Prostate gland (tissue), 2 donors: ENCODE measurements around the gene ZCRB1. TPM values are rescaled to one million over a fixed set of nuclear protein-coding genes. Genes with fewer than 3 reads are reported as not detected.

Experiments
- DNase-seq: peaks from one replicate; pipeline ENCODE4 v3.0.0-alpha.2; 2019; ENCODE audit warnings: low spot score
- H3K27ac ChIP-seq, 2 donors: fragments of 200-600 bp; sonication (generic); 2 replicates each; pipeline ENCODE4 v1.5.1; 2017 to 2019
- H3K27me3 ChIP-seq: fragments of 200-600 bp; sonication (generic); replicated peaks from 2 replicates; pipeline ENCODE4 v1.5.1; 2019; ENCODE audit not compliant: insufficient read depth
- H3K36me3 ChIP-seq, 2 donors: fragments of 200-600 bp; sonication (generic); 1 replicate in 1 of 2; 2 replicates in 1 of 2; pipeline versions ENCODE4 v1.5.1 to v1.8.1; 2017 to 2019
- H3K4me1 ChIP-seq: fragments of 200-600 bp; sonication (generic); replicated peaks from 2 replicates; pipeline ENCODE4 v1.5.1; 2019
- H3K4me3 ChIP-seq, 2 donors: fragments of 200-600 bp; sonication (generic); 2 replicates each; pipeline ENCODE4 v1.5.1; 2017 to 2019
- H3K9me3 ChIP-seq: fragments of 200-600 bp; sonication (generic); 2 replicates; pipeline ENCODE4 v1.5.1; 2017
- CTCF ChIP-seq, 4 experiments: fragments of 200-600 bp in 2 of 4; fragments of 450-650 bp in 2 of 4; sonication (generic) in 2 of 4; IDR thresholded peaks; 1 replicate in 3 of 4; 2 replicates in 1 of 4; pipeline ENCODE4 v1.5.1; 2016 to 2019; ENCODE audit warnings: antibody characterized with exemption in 4 of 4, mild to moderate bottlenecking in 2 of 4, moderate library complexity in 2 of 4
- POLR2A ChIP-seq: fragments of 450-650 bp; IDR thresholded peaks from one replicate; pipeline ENCODE4 v1.6.1; 2016; ENCODE audit warnings: antibody characterized with exemption, mild to moderate bottlenecking
- POLR2AphosphoS5 ChIP-seq: sonication (generic); formaldehyde crosslinking; IDR thresholded peaks from one replicate; pipeline ENCODE4 v1.6.1; 2017; ENCODE audit warnings: antibody characterized with exemption
- WGBS: methylation state at CpG from one replicate; pipeline ENCODE4 v1.1.5; 2018; 5-methylcytosine and 5-hydroxymethylcytosine counted together
- intact Hi-C: fragments of 100-400 bp; cut with DNase I; formaldehyde crosslinking; loops from one replicate; pipeline ENCODE4 v1.14.2; 2022
- total RNA-seq, 2 donors: library from RNA; depleted of rRNA; stranded (reverse); fragments of >200 nt; gene quantifications; one replicate each; pipeline ENCODE4 v1.1.0, GENCODE V29; 2016

Gene ZCRB1
- total RNA-seq, 2 donors from 2014 or later = 31.4 to 49.7 TPM

- Histone ChIP-seq H3K27me3 (no peaks in the 10 kb centered on the region), H3K4me3 (no peak overlapping the region), H3K27ac (no peak overlapping the region), H3K36me3 (no peaks in the 10 kb centered on the region), H3K4me1 (no peaks in the 10 kb centered on the region), H3K9me3 (no peaks in the 10 kb centered on the region)
- 87% methylated on average over 14 of the region's 21 CpGs for WGBS
- intact Hi-C loops = no loop called here
- no peak for DNase-seq
- TF ChIP-seq POLR2A (no peak), POLR2AphosphoS5 (no peak), CTCF (IDR thresholded peaks at IDR 0.05) (no peak)
Measured at GRCh38 chr12:42273706-42274105, 52.2 kb downstream of the ZCRB1 start.

- Histone ChIP-seq H3K27me3 (no peaks in the 10 kb centered on the region), H3K36me3 (no peaks in the 10 kb centered on the region), H3K4me3 (no peak overlapping the region), H3K27ac (no peak overlapping the region), H3K4me1 (no peaks in the 10 kb centered on the region), H3K9me3 (no peaks in the 10 kb centered on the region)
- intact Hi-C loops = no loop called here
- TF ChIP-seq CTCF (IDR thresholded peaks at IDR 0.05) = no peak
- no peak for TF ChIP-seq POLR2AphosphoS5
- TF ChIP-seq POLR2A = no peak
- DNase-seq = no peak
- WGBS = 68% methylated on average over 4 of the region's 4 CpGs
Measured at GRCh38 chr12:42270596-42270995, 55.3 kb downstream of the ZCRB1 start.

- 82% methylated on average over 15 of the region's 15 CpGs for WGBS
- intact Hi-C loops = no loop called here
- Histone ChIP-seq H3K27ac (no peak overlapping the region), H3K9me3 (no peaks in the 10 kb centered on the region), H3K4me1 (no peaks in the 10 kb centered on the region), H3K27me3 (no peaks in the 10 kb centered on the region), H3K4me3 (no peak overlapping the region), H3K36me3 (no peaks in the 10 kb centered on the region)
- TF ChIP-seq POLR2AphosphoS5 (no peak), CTCF (IDR thresholded peaks at IDR 0.05) (no peak), POLR2A (no peak)
- no peak for DNase-seq
Measured at GRCh38 chr12:42267413-42268190, 58.3 kb downstream of the ZCRB1 start.

GRCh38 chr12:42266579-42267230 is 59.2 kb downstream of the ZCRB1 start:
- Histone ChIP-seq H3K27me3 (no peaks in the 10 kb centered on the region), H3K4me1 (no peaks in the 10 kb centered on the region), H3K9me3 (no peaks in the 10 kb centered on the region), H3K4me3 (no peak overlapping the region), H3K36me3 (no peaks in the 10 kb centered on the region), H3K27ac (no peak overlapping the region)
- no peak for DNase-seq
- no peak for TF ChIP-seq CTCF (IDR thresholded peaks at IDR 0.05)
- TF ChIP-seq POLR2AphosphoS5 = no peak
- no peak for TF ChIP-seq POLR2A
- WGBS = 81% methylated on average over 17 of the region's 17 CpGs
- intact Hi-C loops = no loop called here

GRCh38 chr12:42262271-42262670 is 63.6 kb downstream of the ZCRB1 start:
- no peaks in the 10 kb centered on the region for H3K9me3 ChIP-seq
- no peaks in the 10 kb centered on the region for H3K27me3 ChIP-seq
- no peak overlapping the region for H3K4me3 ChIP-seq
- no peak for DNase-seq
- TF ChIP-seq CTCF (IDR thresholded peaks at IDR 0.05) = no peak
- no peak for TF ChIP-seq POLR2A
- TF ChIP-seq POLR2AphosphoS5 = no peak
- intact Hi-C loops = no loop called here
- H3K27ac ChIP-seq = no peak overlapping the region
- WGBS = 61% methylated on average over 2 of the region's 2 CpGs
- H3K4me1 ChIP-seq = no peaks in the 10 kb centered on the region
- H3K36me3 ChIP-seq = no peaks in the 10 kb centered on the region
